Smooth muscle cell (in vitro differentiated cells): ENCODE data around the gene MYO1B. TPM values are rescaled to one million over a fixed set of nuclear protein-coding genes. Genes with fewer than 3 reads are reported as not detected.

ENCODE experiments used
- DNase-seq: peaks from one replicate; lab custom pipeline; 2025; ENCODE audit not compliant: unreplicated experiment; lab: John Stamatoyannopoulos, UW
- H2AFZ ChIP-seq: fragments of 200-600 bp; sonication (generic); 2 replicates; pipeline ENCODE4 v1.6.0; 2016; ENCODE audit warnings: antibody characterized with exemption, low read depth, mild to moderate bottlenecking
- H3F3A ChIP-seq: fragments of 200-600 bp; sonication (generic); 2 replicates; pipeline ENCODE4 v1.6.0; 2017; ENCODE audit warnings: antibody characterized with exemption, low read depth
- H3K27ac ChIP-seq: fragments of 200-600 bp; sonication (generic); 2 replicates; pipeline ENCODE4 v1.5.1; 2016; ENCODE audit warnings: low read depth, mild to moderate bottlenecking
- H3K27me3 ChIP-seq: fragments of 200-600 bp; sonication (generic); 2 replicates; pipeline ENCODE4 v1.6.1; 2016; ENCODE audit warnings: low read depth, mild to moderate bottlenecking
- H3K36me3 ChIP-seq: fragments of 200-600 bp; sonication (generic); 2 replicates; pipeline ENCODE4 v1.5.1; 2016; ENCODE audit warnings: low read depth
- H3K4me1 ChIP-seq: fragments of 200-600 bp; sonication (generic); 2 replicates; pipeline ENCODE4 v1.5.1; 2016; ENCODE audit warnings: low read depth
- H3K4me2 ChIP-seq: fragments of 200-600 bp; sonication (generic); 2 replicates; pipeline ENCODE4 v1.6.0; 2016; ENCODE audit warnings: mild to moderate bottlenecking
- H3K4me3 ChIP-seq: fragments of 200-600 bp; sonication (generic); 2 replicates; pipeline ENCODE4 v1.5.1; 2016; ENCODE audit warnings: mild to moderate bottlenecking
- H3K79me2 ChIP-seq: fragments of 200-600 bp; sonication (generic); 2 replicates; pipeline ENCODE4 v1.6.0; 2016; ENCODE audit warnings: low read depth, mild to moderate bottlenecking
- H3K9ac ChIP-seq: fragments of 200-600 bp; sonication (generic); 2 replicates; pipeline ENCODE4 v1.6.0; 2016; ENCODE audit warnings: low read depth
- H3K9me3 ChIP-seq: fragments of 200-600 bp; sonication (generic); replicated peaks from 2 replicates; pipeline ENCODE4 v1.5.1; 2016; ENCODE audit warnings: low read depth
- H4K20me1 ChIP-seq: fragments of 200-600 bp; sonication (generic); 2 replicates; pipeline ENCODE4 v1.6.0; 2016; ENCODE audit warnings: low read depth
- CTCF ChIP-seq: fragments of 200-600 bp; sonication (generic); IDR thresholded peaks from 2 replicates; pipeline ENCODE4 v1.5.1; 2017; ENCODE audit warnings: borderline replicate concordance, mild to moderate bottlenecking, antibody characterized with exemption; ENCODE audit not compliant: insufficient read depth, poor library complexity, severe bottlenecking
- WGBS: methylation state at CpG from one replicate; pipeline ENCODE4 v1.1.7; 2016; ENCODE audit warnings: low lambda C conversion rate; 5-methylcytosine and 5-hydroxymethylcytosine counted together
- polyA plus RNA-seq: library from polyadenylated mRNA; unstranded; fragments of >200 nt; fragmentation: Nextera tagmentation; extraction: Ambion mirVana; gene quantifications from 2 replicates; pipeline ENCODE4 v1.2.1, GENCODE V29; 2016
- total RNA-seq: library from RNA; depleted of rRNA; stranded (reverse); fragments of >200 nt; gene quantifications from 2 replicates; pipeline ENCODE4 v1.2.3, GENCODE V29; 2014

MYO1B gene
- total and polyA plus RNA-seq, 2 experiments from 2014 or later = 58.8 to 133 TPM

- Histone ChIP-seq H3K4me2 (no peak overlapping the region), H4K20me1 (no peaks in the 10 kb centered on the region), H3K27ac (no peak overlapping the region), H3K4me1 (no peaks in the 10 kb centered on the region), H3K79me2 (no peaks in the 10 kb centered on the region), H3F3A (peaks cover under 1% of the 10 kb centered on the region), H3K4me3 (no peak overlapping the region), H2AFZ (no peak overlapping the region), H3K36me3 (no peaks in the 10 kb centered on the region), H3K9me3 (no peaks in the 10 kb centered on the region), H3K27me3 (no peaks in the 10 kb centered on the region), H3K9ac (no peak overlapping the region)
- no peak for TF ChIP-seq CTCF
- no peak for DNase-seq
- 93% methylated on average over 3 of the region's 3 CpGs for whole genome bisulfite sequencing
Observed at GRCh38 chr2:191434072-191434471, 188.9 kb downstream of the MYO1B start.

- no peak overlapping the region for H3K9ac ChIP-seq
- no peak overlapping the region for H3K4me3 ChIP-seq
- H3K4me2 ChIP-seq = no peak overlapping the region
- H3K4me1 ChIP-seq = no peaks in the 10 kb centered on the region
- no peak for DNase-seq
- H3K27ac ChIP-seq = no peak overlapping the region
- 95% methylated on average over 6 of the region's 6 CpGs for WGBS
- no peak overlapping the region for H2AFZ ChIP-seq
- no peaks in the 10 kb centered on the region for H3K36me3 ChIP-seq
- H3K9me3 ChIP-seq = no peaks in the 10 kb centered on the region
- H3F3A ChIP-seq = no peaks in the 10 kb centered on the region
- H3K27me3 ChIP-seq = no peaks in the 10 kb centered on the region
- H4K20me1 ChIP-seq = no peaks in the 10 kb centered on the region
- TF ChIP-seq CTCF = no peak
- no peaks in the 10 kb centered on the region for H3K79me2 ChIP-seq
Observed at GRCh38 chr2:191435141-191435540, 189.9 kb downstream of the MYO1B start.

GRCh38 chr2:191436368-191437055, 191.3 kb downstream of the MYO1B start:
- no peak overlapping the region for H3K4me2 ChIP-seq
- no peak overlapping the region for H3K27ac ChIP-seq
- H3F3A ChIP-seq = peaks cover 3% of the 10 kb centered on the region
- H3K9me3 ChIP-seq = no peaks in the 10 kb centered on the region
- no peaks in the 10 kb centered on the region for H3K4me1 ChIP-seq
- DNase-seq = no peak
- H2AFZ ChIP-seq = no peak overlapping the region
- no peaks in the 10 kb centered on the region for H3K36me3 ChIP-seq
- H3K27me3 ChIP-seq = no peaks in the 10 kb centered on the region
- 90% methylated on average over 6 of the region's 6 CpGs for WGBS
- no peaks in the 10 kb centered on the region for H3K79me2 ChIP-seq
- no peak overlapping the region for H3K9ac ChIP-seq
- no peak for TF ChIP-seq CTCF
- no peaks in the 10 kb centered on the region for H4K20me1 ChIP-seq
- H3K4me3 ChIP-seq = no peak overlapping the region

- Histone ChIP-seq H3K36me3 (no peaks in the 10 kb centered on the region), H3K4me1 (no peaks in the 10 kb centered on the region), H4K20me1 (no peaks in the 10 kb centered on the region), H3F3A (peaks cover 8% of the 10 kb centered on the region), H3K27ac (no peak overlapping the region), H3K27me3 (no peaks in the 10 kb centered on the region), H3K79me2 (no peaks in the 10 kb centered on the region), H3K4me3 (no peak overlapping the region), H3K9me3 (no peaks in the 10 kb centered on the region), H3K4me2 (no peak overlapping the region), H3K9ac (no peak overlapping the region), H2AFZ (no peak overlapping the region)
- DNase-seq = no peak
- TF ChIP-seq CTCF = no peak
- 89% methylated on average over 3 of the region's 3 CpGs for WGBS
Observed at GRCh38 chr2:191439481-191439880, 194.3 kb downstream of the MYO1B start.
